GM12873 (cell line): ENCODE results near the gene RRAS2.

Source experiments
- CTCF ChIP-seq: IDR thresholded peaks from 2 replicates; pipeline ENCODE4 v1.5.1; 2012; ENCODE audit warnings: low read depth, mild to moderate bottlenecking, moderate library complexity, low read length, control low read depth; ENCODE audit not compliant: insufficient read depth; ENCODE audit errors: missing control alignments

RRAS2 gene

GRCh38 chr11:14269692-14270573 is 89.0 kb downstream of the RRAS2 start:
- no peak for TF ChIP-seq CTCF

- TF ChIP-seq CTCF = no peak
These were observed 90.9 kb downstream of the RRAS2 start for GRCh38 chr11:14267861-14268635.

GRCh38 chr11:14266622-14267021 is 92.4 kb downstream of the RRAS2 start:
- no peak for TF ChIP-seq CTCF

GRCh38 chr11:14264966-14265365 is 94.0 kb downstream of the RRAS2 start:
- no peak for TF ChIP-seq CTCF

- no peak for TF ChIP-seq CTCF
These were observed 96.6 kb downstream of the RRAS2 start for GRCh38 chr11:14262271-14262846.

- TF ChIP-seq CTCF = no peak
These were observed 97.9 kb downstream of the RRAS2 start for GRCh38 chr11:14261066-14261465.

GRCh38 chr11:14259878-14260277 is 99.1 kb downstream of the RRAS2 start:
- no peak for TF ChIP-seq CTCF
